Thyroid gland (tissue), 4 donors: ENCODE results near the gene GOLPH3. TPM values are rescaled to one million over a fixed set of nuclear protein-coding genes. Genes with fewer than 3 reads are reported as not detected.
"Not testable (repeated sequence)": the region's sequence is repeated elsewhere in the genome, so short reads cannot be mapped to it uniquely, and the experiment has no call there.

ENCODE experiments used
- DNase-seq, 2 donors: peaks; one replicate each; pipeline ENCODE4 v3.0.0-alpha.2; 2019
- H3K27ac ChIP-seq, 3 donors: fragments of 200-600 bp; sonication (generic); 1 replicate in 2 of 3; 2 replicates in 1 of 3; pipeline ENCODE4 v1.5.1; 2016 to 2019; ENCODE audit warnings: mild to moderate bottlenecking in 1 of 3, moderate library complexity in 1 of 3
- H3K27me3 ChIP-seq: fragments of 200-600 bp; sonication (generic); one replicate; pipeline ENCODE4 v1.5.1; 2019
- H3K36me3 ChIP-seq, 2 donors: fragments of 200-600 bp; sonication (generic); one replicate each; pipeline ENCODE4 v1.5.1; 2016 to 2019
- H3K4me1 ChIP-seq, 2 donors: fragments of 200-600 bp; sonication (generic); one replicate each; pipeline ENCODE4 v1.5.1; 2017 to 2019
- H3K4me3 ChIP-seq, 3 donors: fragments of 200-600 bp; sonication (generic); replicated peaks in 1 of 3; 1 replicate in 2 of 3; 2 replicates in 1 of 3; pipeline ENCODE4 v1.5.1; 2016; ENCODE audit warnings: mild to moderate bottlenecking in 1 of 3
- H3K9me3 ChIP-seq: fragments of 200-600 bp; sonication (generic); one replicate; pipeline ENCODE4 v1.5.1; 2017
- POLR2A ChIP-seq, 2 donors: fragments of 450-650 bp; IDR thresholded peaks; one replicate each; pipeline ENCODE4 v1.6.1; 2017; ENCODE audit warnings: antibody characterized with exemption in 2 of 2, mild to moderate bottlenecking in 2 of 2, moderate library complexity in 1 of 2
- WGBS, 2 donors: methylation state at CpG; one replicate each; pipeline ENCODE4 v1.1.5; 2017; 5-methylcytosine and 5-hydroxymethylcytosine counted together
- intact Hi-C: fragments of 100-400 bp; cut with DNase I; formaldehyde crosslinking; loops from one replicate; pipeline ENCODE4 v1.15.1; 2023
- total RNA-seq, 4 donors: library from RNA; depleted of rRNA; stranded (reverse); fragments of >200 nt; gene quantifications; one replicate each; pipeline ENCODE4 v1.2.3, GENCODE V29; 2016
- TF ChIP-seq, protein P1 (sequence below), 6 experiments: fragments of 200-600 bp in 3 of 6; fragments of 450-650 bp in 3 of 6; sonication (generic) in 3 of 6; IDR thresholded peaks; one replicate each; pipeline ENCODE4 v1.5.1; 2016 to 2019; ENCODE audit warnings: antibody characterized with exemption in 6 of 6, mild to moderate bottlenecking in 2 of 6, inconsistent platforms in 1 of 6, moderate library complexity in 1 of 6

Gene GOLPH3
- total RNA-seq, 4 donors from 2014 or later, result 105 to 138 (median 125) TPM

DNA sequence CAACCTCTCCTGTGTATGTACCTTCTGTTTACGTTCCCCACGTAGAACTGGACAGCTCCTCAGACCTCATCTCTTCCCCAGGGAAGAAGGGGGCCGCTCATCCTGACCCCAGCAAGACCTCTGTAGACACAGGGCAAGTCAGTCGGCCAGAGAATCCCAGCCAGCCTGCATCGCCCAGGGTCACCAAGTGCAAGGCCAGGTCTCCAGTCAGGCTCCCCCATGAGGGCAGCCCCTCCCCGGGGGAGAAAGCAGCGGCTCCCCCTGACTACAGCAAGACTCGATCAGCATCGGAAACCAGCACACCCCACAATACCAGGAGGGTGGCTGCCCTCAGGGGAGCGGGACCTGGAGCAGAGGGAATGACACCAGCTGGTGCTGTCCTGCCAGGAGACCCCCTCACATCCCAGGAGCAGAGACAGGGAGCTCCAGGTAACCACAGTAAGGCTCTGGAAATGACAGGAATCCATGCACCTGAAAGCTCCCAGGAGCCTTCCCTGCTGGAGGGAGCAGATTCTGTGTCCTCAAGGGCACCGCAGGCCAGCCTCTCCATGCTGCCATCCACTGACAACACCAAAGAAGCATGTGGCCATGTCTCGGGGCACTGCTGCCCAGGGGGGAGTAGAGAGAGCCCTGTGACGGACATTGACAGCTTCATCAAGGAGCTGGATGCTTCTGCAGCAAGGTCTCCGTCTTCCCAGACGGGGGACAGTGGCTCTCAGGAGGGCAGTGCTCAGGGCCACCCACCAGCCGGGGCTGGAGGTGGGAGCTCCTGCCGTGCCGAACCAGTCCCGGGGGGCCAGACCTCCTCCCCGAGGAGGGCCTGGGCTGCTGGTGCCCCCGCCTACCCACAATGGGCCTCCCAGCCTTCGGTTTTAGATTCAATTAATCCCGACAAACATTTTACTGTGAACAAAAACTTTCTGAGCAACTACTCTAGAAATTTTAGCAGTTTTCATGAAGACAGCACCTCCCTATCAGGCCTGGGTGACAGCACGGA is 86.7 kb downstream of the GOLPH3 start:
- no peaks in the 10 kb centered on the region for H3K27me3 ChIP-seq
- no peaks in the 10 kb centered on the region for H3K9me3 ChIP-seq
- H3K4me3 ChIP-seq, result no peak overlapping the region
- no peak overlapping the region for H3K27ac ChIP-seq
- intact Hi-C loops, result no loop called here
- no peak for DNase-seq
- no peaks in the 10 kb centered on the region for H3K4me1 ChIP-seq
- TF ChIP-seq, protein P1, sequence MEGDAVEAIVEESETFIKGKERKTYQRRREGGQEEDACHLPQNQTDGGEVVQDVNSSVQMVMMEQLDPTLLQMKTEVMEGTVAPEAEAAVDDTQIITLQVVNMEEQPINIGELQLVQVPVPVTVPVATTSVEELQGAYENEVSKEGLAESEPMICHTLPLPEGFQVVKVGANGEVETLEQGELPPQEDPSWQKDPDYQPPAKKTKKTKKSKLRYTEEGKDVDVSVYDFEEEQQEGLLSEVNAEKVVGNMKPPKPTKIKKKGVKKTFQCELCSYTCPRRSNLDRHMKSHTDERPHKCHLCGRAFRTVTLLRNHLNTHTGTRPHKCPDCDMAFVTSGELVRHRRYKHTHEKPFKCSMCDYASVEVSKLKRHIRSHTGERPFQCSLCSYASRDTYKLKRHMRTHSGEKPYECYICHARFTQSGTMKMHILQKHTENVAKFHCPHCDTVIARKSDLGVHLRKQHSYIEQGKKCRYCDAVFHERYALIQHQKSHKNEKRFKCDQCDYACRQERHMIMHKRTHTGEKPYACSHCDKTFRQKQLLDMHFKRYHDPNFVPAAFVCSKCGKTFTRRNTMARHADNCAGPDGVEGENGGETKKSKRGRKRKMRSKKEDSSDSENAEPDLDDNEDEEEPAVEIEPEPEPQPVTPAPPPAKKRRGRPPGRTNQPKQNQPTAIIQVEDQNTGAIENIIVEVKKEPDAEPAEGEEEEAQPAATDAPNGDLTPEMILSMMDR (IDR thresholded peaks at IDR 0.05), result no peak
- TF ChIP-seq POLR2A (IDR thresholded peaks at IDR 0.05), result no peak
- no peaks in the 10 kb centered on the region for H3K36me3 ChIP-seq
- WGBS, 2 donors, result 92 to 98% methylated on average over 16 to 20 of the region's 24 CpGs

DNA sequence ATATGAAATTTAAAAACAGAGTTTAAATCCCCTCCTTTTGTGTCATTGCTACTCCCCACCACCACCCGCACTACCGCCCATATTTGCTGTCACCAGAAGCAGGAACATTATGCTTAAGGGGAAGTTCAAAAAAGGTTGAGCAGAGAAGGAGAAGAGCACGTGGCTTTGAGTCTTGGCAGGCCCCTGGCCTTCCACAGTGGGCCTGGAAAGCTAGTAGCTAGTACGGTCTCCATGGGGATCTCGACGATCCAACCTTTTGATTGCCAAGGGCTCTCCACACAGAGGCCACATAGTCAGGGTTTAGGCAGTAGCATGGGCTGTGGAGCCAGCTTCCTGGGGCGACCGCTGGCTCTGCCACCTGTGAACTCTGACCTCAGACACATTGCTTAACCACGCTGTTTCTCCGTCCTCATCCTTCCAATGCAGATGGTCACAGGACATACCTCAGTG is 90.1 kb downstream of the GOLPH3 start:
- TF ChIP-seq, protein P1 (IDR thresholded peaks at IDR 0.05), result no peak
- no peak for TF ChIP-seq POLR2A (IDR thresholded peaks at IDR 0.05)
- Histone ChIP-seq H3K27me3 (no peaks in the 10 kb centered on the region), H3K27ac (no peak overlapping the region), H3K9me3 (no peaks in the 10 kb centered on the region), H3K4me3 (no peak overlapping the region), H3K36me3 (no peaks in the 10 kb centered on the region), H3K4me1 (no peaks in the 10 kb centered on the region)
- 67 to 78% methylated on average over 10 of the region's 10 CpGs for WGBS, 2 donors
- intact Hi-C loops, result no loop called here
- DNase-seq, result no peak

DNA sequence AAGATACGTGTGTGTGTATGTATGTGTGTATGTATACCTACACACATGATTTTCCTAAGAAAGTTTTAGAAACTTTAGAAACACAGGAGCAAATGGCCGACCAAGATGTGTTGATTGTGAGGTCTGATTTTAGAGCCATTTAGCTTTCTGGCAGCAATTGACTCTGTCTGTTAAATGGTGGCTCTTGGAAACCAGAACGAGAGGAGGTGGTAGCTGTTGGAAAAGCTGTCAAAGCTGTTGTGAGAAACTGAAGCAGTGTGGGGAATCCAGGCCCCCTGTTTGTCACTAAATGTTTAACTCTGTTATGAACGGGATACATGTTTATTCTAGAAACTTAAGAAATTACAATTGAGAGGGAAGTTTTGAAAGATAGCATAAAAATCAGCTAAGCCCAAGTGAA is 91.4 kb downstream of the GOLPH3 start:
- Histone ChIP-seq H3K4me3 (no peak overlapping the region), H3K27ac (no peak overlapping the region), H3K4me1 (no peaks in the 10 kb centered on the region), H3K9me3 (no peaks in the 10 kb centered on the region), H3K36me3 (no peaks in the 10 kb centered on the region), H3K27me3 (no peaks in the 10 kb centered on the region)
- 85 to 90% methylated on average over 4 of the region's 4 CpGs for WGBS, 2 donors
- TF ChIP-seq, protein P1 (IDR thresholded peaks at IDR 0.05), result no peak
- no peak for TF ChIP-seq POLR2A (IDR thresholded peaks at IDR 0.05)
- DNase-seq, result no peak
- intact Hi-C loops, result no loop called here

DNA sequence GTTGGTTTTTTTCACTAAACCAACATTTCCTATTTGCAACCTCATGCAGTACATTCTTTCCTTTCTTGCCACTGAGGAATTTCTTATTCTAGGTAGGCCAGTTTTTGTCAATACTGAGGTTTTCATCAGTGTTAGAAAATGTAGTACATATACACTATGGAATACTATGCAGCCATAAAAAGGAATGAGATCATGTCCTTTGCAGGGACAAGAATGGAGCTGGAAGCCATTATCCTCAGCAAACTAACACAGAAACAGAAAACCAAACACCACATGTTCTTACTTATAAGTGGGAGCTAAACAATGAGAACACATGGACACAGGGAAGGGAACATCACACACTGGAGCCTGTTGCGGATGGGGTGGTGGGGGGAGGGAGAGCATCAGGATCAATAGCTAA is 93.6 kb downstream of the GOLPH3 start:
- WGBS, 2 donors, result 96% methylated on average over 1 of the region's 1 CpG
- H3K27ac ChIP-seq, H3K9me3 ChIP-seq, H3K27me3 ChIP-seq, H3K4me1 ChIP-seq, H3K4me3 ChIP-seq, DNase-seq, intact Hi-C loops, H3K36me3 ChIP-seq: not testable (repeated sequence)

DNA sequence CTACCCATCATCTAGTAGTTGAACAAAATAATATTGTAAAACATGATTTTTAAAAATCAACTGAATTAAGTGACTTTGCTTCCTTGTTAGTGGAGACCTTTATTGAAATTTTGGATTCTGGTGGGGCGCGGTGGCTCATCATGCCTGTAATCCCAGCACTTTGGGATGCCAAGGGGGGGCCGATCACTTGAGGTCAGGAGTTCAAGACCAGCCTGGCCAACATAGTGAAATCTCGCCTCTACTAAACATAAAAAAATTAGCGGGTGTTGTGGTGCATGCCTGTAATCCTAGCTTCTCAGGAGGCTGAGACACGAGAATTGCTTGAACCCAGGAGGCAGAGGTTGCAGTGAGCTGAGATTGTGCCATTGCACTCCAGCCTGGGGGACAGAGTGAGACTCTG is 95.3 kb downstream of the GOLPH3 start:
- intact Hi-C loops, H3K4me3 ChIP-seq, H3K9me3 ChIP-seq, DNase-seq, H3K36me3 ChIP-seq, H3K27ac ChIP-seq, H3K27me3 ChIP-seq: not testable (repeated sequence)
- WGBS, 2 donors, result 94 to 95% methylated on average over 6 of the region's 6 CpGs
- H3K4me1 ChIP-seq, result peaks cover 3 to 15% of the 10 kb centered on the region in 2 donors
